ENCODE data around the gene FAM163B.

DNA sequence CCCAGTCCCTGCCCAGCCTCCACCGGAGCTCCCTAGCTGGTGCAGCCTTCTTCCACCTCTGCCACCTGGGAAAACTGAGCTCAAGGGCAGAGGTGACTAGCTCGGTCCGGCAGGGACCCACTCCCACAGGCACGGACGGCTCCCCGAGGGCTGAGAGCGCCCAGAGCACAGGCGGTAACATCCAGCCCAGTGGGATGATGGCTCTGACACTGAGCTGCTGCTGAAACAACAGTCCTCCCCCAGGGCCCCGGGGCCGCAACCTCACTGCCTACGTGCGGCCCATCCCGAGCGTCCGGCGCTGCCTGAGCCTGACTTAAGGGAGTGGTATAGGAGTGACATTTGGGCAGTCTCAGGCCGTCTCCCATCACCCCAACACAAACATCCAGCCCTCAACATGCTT, 3.7 kb downstream of the FAM163B start:
- no peak for TF ChIP-seq ATF1 (CRISPR knock-in tag; IDR thresholded peaks at IDR 0.05)
- TF ChIP-seq, protein P1, sequence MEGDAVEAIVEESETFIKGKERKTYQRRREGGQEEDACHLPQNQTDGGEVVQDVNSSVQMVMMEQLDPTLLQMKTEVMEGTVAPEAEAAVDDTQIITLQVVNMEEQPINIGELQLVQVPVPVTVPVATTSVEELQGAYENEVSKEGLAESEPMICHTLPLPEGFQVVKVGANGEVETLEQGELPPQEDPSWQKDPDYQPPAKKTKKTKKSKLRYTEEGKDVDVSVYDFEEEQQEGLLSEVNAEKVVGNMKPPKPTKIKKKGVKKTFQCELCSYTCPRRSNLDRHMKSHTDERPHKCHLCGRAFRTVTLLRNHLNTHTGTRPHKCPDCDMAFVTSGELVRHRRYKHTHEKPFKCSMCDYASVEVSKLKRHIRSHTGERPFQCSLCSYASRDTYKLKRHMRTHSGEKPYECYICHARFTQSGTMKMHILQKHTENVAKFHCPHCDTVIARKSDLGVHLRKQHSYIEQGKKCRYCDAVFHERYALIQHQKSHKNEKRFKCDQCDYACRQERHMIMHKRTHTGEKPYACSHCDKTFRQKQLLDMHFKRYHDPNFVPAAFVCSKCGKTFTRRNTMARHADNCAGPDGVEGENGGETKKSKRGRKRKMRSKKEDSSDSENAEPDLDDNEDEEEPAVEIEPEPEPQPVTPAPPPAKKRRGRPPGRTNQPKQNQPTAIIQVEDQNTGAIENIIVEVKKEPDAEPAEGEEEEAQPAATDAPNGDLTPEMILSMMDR (IDR thresholded peaks at IDR 0.05) = no peak
- TF ChIP-seq, protein P2, sequence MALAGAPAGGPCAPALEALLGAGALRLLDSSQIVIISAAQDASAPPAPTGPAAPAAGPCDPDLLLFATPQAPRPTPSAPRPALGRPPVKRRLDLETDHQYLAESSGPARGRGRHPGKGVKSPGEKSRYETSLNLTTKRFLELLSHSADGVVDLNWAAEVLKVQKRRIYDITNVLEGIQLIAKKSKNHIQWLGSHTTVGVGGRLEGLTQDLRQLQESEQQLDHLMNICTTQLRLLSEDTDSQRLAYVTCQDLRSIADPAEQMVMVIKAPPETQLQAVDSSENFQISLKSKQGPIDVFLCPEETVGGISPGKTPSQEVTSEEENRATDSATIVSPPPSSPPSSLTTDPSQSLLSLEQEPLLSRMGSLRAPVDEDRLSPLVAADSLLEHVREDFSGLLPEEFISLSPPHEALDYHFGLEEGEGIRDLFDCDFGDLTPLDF (CRISPR knock-in tag; IDR thresholded peaks at IDR 0.05) = no peak
- no peak for TF ChIP-seq USF1 (CRISPR knock-in tag; IDR thresholded peaks at IDR 0.05)

All from WTC11 (cell line).